IMR-90 (cell line): ENCODE data around the gene KLF2. TPM values are rescaled to one million over a fixed set of nuclear protein-coding genes. Genes with fewer than 3 reads are reported as not detected.

Experiments
- MXI1 ChIP-seq: IDR thresholded peaks from 2 replicates; pipeline ENCODE4 v1.6.1; 2012; ENCODE audit warnings: low read depth, mild to moderate bottlenecking, low read length, moderate library complexity, borderline replicate concordance
- polyA plus RNA-seq, 3 experiments: library from polyadenylated mRNA; depleted of rRNA; stranded (reverse); fragments of >200 nt; gene quantifications; 2 replicates each; pipeline ENCODE4 v1.2.3, GENCODE V29; 2012; ENCODE audit warnings: low replicate concordance in 1 of 3
- total RNA-seq: library from RNA; depleted of rRNA; stranded (reverse); fragments of >200 nt; gene quantifications from 2 replicates; pipeline ENCODE4 v1.2.3, GENCODE V29; 2012
- TF ChIP-seq, protein P1 (sequence below): fragments of 150-350 bp; IDR thresholded peaks from 2 replicates; pipeline ENCODE4 v1.6.1; 2017; ENCODE audit warnings: mild to moderate bottlenecking, antibody characterized with exemption, low read length, low read depth

The KLF2 gene
- total and polyA plus RNA-seq, 2 of the 4 experiments (the other 2 are of a cell fraction), result 1.1 to 34.4 TPM

DNA sequence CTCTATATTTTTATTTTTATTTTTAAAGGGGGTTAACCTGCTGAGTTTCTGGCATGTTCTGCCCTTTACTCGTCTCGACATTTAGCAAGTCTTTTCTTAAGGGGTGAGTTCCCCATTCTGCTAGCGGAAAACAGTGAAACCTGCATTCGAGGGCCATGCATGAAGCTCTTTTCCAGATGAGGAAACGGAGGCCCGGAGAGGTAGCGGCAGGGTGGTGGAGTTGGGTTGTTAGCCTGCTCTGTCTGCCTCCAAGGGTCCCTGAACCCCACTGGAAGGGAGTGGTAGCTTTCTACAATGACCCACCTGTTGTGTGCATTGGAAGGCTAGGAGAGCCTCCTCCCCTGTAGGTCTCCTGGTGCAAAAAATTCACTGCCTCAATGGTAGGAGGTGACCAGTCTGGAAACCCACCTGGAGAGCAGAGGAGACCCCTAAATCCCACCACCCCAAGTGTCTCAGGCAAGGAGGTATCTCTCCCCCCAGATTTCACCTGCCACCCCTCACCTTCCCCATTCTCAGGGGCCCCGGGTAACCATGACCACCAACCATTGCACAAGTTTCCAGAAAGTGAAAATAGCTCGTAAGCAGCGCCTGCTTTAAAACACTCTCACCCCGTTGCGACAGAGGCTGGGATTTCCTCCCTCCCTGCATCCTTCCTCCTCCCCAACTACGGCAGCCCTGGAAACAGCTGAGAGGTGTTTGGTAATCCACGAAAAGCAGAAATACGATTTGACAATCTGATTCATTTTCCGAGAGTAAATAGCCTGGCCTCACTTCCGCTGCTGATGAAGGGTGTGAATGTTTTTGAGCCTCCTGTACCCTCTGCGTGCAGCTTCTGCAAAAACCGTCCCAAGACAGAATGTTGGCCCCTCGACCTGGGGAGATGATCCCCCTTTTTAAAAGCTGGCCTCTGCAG, 3.5 kb downstream of the KLF2 start (continued):
- TF ChIP-seq, protein P1, sequence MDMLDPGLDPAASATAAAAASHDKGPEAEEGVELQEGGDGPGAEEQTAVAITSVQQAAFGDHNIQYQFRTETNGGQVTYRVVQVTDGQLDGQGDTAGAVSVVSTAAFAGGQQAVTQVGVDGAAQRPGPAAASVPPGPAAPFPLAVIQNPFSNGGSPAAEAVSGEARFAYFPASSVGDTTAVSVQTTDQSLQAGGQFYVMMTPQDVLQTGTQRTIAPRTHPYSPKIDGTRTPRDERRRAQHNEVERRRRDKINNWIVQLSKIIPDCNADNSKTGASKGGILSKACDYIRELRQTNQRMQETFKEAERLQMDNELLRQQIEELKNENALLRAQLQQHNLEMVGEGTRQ, result peak; percentile 2; the same call in 1 of the 2 replicates
- no peak for TF ChIP-seq MXI1
